SU-DHL-6 (cell line): Measurements from ENCODE around the gene C12orf56.

Experiments used
- EZH2phosphoT487 ChIP-seq: fragments of 200-600 bp; sonication (generic), shearing (Covaris generic); conservative IDR thresholded peaks from 2 replicates; pipeline ENCODE4 v1.6.1; 2018; ENCODE audit warnings: mild to moderate bottlenecking, antibody characterized with exemption, low read length, moderate library complexity, mixed read lengths
- TF ChIP-seq, protein P1 (sequence below): fragments of 200-600 bp; sonication (generic); IDR thresholded peaks from one replicate; pipeline ENCODE4 v1.5.1; 2017; ENCODE audit warnings: antibody characterized with exemption, mild to moderate bottlenecking, low read length, moderate library complexity; ENCODE audit not compliant: insufficient read depth, poor library complexity, severe bottlenecking

DNA sequence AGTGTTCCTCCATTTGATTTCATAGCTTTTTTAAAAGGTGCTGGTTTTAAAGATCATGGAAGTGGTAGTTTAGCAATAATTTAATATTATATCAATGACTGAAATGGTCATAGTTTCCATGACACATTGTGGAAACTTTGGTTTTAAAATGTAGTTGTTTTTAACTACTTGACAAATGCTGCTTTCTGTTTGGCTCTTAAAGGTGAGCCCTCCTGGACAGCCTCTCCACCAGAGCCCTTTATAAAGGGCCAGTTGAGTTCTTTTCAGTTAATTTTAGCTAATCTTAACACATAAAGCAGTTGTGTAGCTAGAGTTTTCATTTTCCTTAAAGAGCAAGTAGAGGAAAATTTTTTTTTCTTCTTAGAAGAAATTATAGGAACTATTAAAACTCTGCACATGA is 27.7 kb upstream of the C12orf56 start:
- TF ChIP-seq, protein P1, sequence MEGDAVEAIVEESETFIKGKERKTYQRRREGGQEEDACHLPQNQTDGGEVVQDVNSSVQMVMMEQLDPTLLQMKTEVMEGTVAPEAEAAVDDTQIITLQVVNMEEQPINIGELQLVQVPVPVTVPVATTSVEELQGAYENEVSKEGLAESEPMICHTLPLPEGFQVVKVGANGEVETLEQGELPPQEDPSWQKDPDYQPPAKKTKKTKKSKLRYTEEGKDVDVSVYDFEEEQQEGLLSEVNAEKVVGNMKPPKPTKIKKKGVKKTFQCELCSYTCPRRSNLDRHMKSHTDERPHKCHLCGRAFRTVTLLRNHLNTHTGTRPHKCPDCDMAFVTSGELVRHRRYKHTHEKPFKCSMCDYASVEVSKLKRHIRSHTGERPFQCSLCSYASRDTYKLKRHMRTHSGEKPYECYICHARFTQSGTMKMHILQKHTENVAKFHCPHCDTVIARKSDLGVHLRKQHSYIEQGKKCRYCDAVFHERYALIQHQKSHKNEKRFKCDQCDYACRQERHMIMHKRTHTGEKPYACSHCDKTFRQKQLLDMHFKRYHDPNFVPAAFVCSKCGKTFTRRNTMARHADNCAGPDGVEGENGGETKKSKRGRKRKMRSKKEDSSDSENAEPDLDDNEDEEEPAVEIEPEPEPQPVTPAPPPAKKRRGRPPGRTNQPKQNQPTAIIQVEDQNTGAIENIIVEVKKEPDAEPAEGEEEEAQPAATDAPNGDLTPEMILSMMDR: no peak
- no peak for TF ChIP-seq EZH2phosphoT487
